ENCODE data around the gene PYGO2. TPM values are rescaled to one million over a fixed set of nuclear protein-coding genes. Genes with fewer than 3 reads are reported as not detected.
"Not testable (repeated sequence)": the region's sequence is repeated elsewhere in the genome, so short reads cannot be mapped to it uniquely, and the experiment has no call there.

PYGO2 gene
- total RNA-seq, 1 experiment from 2014 or later: 35.9 TPM

DNA sequence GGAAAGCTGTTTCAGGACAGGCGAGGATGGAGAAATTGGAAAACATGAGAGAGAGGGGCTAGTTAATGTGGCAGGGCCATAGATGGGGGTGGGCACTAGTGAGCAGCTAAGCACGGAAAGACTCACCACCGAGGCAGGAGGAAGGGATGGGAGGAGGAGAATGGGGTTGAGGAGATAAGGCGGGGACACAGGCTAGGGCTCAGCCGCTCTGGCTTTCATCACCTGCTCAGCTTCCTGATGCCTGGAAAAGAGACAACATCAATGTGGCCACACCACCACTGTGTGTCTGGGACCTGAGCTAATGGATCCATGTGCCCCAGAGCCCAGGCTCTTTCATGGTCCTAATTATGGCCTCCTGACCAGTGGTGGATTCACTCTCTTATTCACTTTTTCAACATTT is 52.6 kb downstream of the PYGO2 start:
- Mint-ChIP-seq H3K4me1 (ENCODE audit: insufficient read depth, unreplicated experiment) (no peaks in the 10 kb centered on the region), H3K36me3 (ENCODE audit: insufficient read depth, unreplicated experiment) (peaks cover 5% of the 10 kb centered on the region), H3K27me3 (ENCODE audit: insufficient read depth, unreplicated experiment) (no peaks in the 10 kb centered on the region), H3K9me3 (ENCODE audit: unreplicated experiment) (peaks cover 13% of the 10 kb centered on the region), H3K27ac (ENCODE audit: low read depth, unreplicated experiment) (no peak overlapping the region), H3K4me3 (ENCODE audit: unreplicated experiment) (no peak overlapping the region)
- ChIA-PET POLR2A (interaction anchor here (1.4 to 2.7 kb wide), 2 partner anchors 23 to 28 kb away, joined by 3 to 14 read pairs; partner anchors contain the start of gene PMVK), CTCF (interaction anchor here (1.3 to 1.9 kb wide), 6 partner anchors 28 to 349 kb away, joined by 3 to 8 read pairs (median 6); partner anchors contain the start of gene PMVK)
- TF ChIP-seq, protein P1, sequence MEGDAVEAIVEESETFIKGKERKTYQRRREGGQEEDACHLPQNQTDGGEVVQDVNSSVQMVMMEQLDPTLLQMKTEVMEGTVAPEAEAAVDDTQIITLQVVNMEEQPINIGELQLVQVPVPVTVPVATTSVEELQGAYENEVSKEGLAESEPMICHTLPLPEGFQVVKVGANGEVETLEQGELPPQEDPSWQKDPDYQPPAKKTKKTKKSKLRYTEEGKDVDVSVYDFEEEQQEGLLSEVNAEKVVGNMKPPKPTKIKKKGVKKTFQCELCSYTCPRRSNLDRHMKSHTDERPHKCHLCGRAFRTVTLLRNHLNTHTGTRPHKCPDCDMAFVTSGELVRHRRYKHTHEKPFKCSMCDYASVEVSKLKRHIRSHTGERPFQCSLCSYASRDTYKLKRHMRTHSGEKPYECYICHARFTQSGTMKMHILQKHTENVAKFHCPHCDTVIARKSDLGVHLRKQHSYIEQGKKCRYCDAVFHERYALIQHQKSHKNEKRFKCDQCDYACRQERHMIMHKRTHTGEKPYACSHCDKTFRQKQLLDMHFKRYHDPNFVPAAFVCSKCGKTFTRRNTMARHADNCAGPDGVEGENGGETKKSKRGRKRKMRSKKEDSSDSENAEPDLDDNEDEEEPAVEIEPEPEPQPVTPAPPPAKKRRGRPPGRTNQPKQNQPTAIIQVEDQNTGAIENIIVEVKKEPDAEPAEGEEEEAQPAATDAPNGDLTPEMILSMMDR (IDR thresholded peaks at IDR 0.05; ENCODE audit: unreplicated experiment): no peak
- no TSS peak for BruUV-seq (replicated peaks)
- no peak for DNase-seq (ENCODE audit: unreplicated experiment)
- intact Hi-C loops (cut with micrococcal nuclease): no loop called here

- not testable (repeated sequence) for H3K27me3 Mint-ChIP-seq (ENCODE audit: insufficient read depth, unreplicated experiment)
- peak; percentile 32 for DNase-seq (ENCODE audit: unreplicated experiment)
Measured at GRCh38 chr1:154908129-154908528, 53.5 kb downstream of the PYGO2 start.

More at GRCh38 chr1:154908129-154908528, 53.5 kb downstream of the PYGO2 start:
- ChIA-PET POLR2A (interaction anchor here (0.8 to 2.7 kb wide), 2 partner anchors 28 to 131 kb away, joined by 3 to 14 read pairs; partner anchors contain the start of gene PMVK), CTCF (interaction anchor here (1.4 to 1.9 kb wide), 5 partner anchors 29 to 348 kb away, joined by 3 to 8 read pairs (median 7); partner anchors contain the start of gene PMVK)
- H3K36me3 Mint-ChIP-seq (ENCODE audit: insufficient read depth, unreplicated experiment); intact Hi-C loops (cut with micrococcal nuclease); H3K4me3 Mint-ChIP-seq (ENCODE audit: unreplicated experiment); H3K4me1 Mint-ChIP-seq (ENCODE audit: insufficient read depth, unreplicated experiment); BruUV-seq (replicated peaks): not testable (repeated sequence)
- Mint-ChIP-seq H3K27ac (ENCODE audit: low read depth, unreplicated experiment) (peak overlapping the region; percentile 41), H3K9me3 (ENCODE audit: unreplicated experiment) (peaks cover 13% of the 10 kb centered on the region)

Small RNA genes lying within 50 kb of the gene (microRNA-seq; reads per million reads assigned to microRNA genes)
- gene MIR4258: not detected

Other genes starting within 250 kb of the PYGO2 start
- gene KCNN3, start 91.5 kb downstream of the PYGO2 start, total RNA-seq (2022): 0.07 TPM in 1 of 2 replicates, not detected in the other
- 57.7 and 68.9 TPM in 2 replicates for gene PMVK, start 25.1 kb downstream of the PYGO2 start, total RNA-seq (2022)
- gene PBXIP1, start 5.7 kb downstream of the PYGO2 start, total RNA-seq (2022): 11.3 TPM in 2 replicates
- gene SHC1, start 9.0 kb upstream of the PYGO2 start, total RNA-seq (2022): 667 and 885 TPM in 2 replicates
- 285 and 289 TPM in 2 replicates for gene CKS1B, start 12.9 kb upstream of the PYGO2 start, total RNA-seq (2022)
- 65.4 and 91.1 TPM in 2 replicates for gene FLAD1, start 21.6 kb upstream of the PYGO2 start, total RNA-seq (2022)
- gene LENEP, start 31.8 kb upstream of the PYGO2 start, total RNA-seq (2022): 0.83 TPM in 1 of 2 replicates, not detected in the other
- gene ZBTB7B, start 41.0 kb upstream of the PYGO2 start, total RNA-seq (2022): 169 and 175 TPM in 2 replicates
- 0.91 and 1.8 TPM in 2 replicates for gene DCST2, start 72.0 kb upstream of the PYGO2 start, total RNA-seq (2022)
- gene DCST1, start 72.0 kb upstream of the PYGO2 start, total RNA-seq (2022): 0.21 and 0.42 TPM in 2 replicates
- gene ADAM15, start 89.5 kb upstream of the PYGO2 start, total RNA-seq (2022): 385 and 456 TPM in 2 replicates
- gene EFNA4, start 102.0 kb upstream of the PYGO2 start, total RNA-seq (2022): 7.4 and 9.5 TPM in 2 replicates
- gene EFNA3, start 117.1 kb upstream of the PYGO2 start, total RNA-seq (2022): 1.6 and 1.7 TPM in 2 replicates
- gene EFNA1, start 166.1 kb upstream of the PYGO2 start, total RNA-seq (2022): 38.9 and 42.3 TPM in 2 replicates
- 91.2 and 97.8 TPM in 2 replicates for gene SLC50A1, start 174.1 kb upstream of the PYGO2 start, total RNA-seq (2022)
- gene DPM3, start 178.7 kb upstream of the PYGO2 start, total RNA-seq (2022): 79.7 and 86.4 TPM in 2 replicates
- gene KRTCAP2, start 211.5 kb upstream of the PYGO2 start, total RNA-seq (2022): 313 and 383 TPM in 2 replicates
- 0.21 and 0.32 TPM in 2 replicates for gene TRIM46, start 212.1 kb upstream of the PYGO2 start, total RNA-seq (2022)
- 33.0 and 34.4 TPM in 2 replicates for gene THBS3, start 246.1 kb upstream of the PYGO2 start, total RNA-seq (2022)
- 64.6 and 67.4 TPM in 2 replicates for gene MTX1, start 246.9 kb upstream of the PYGO2 start, total RNA-seq (2022)

Data from MCF 10A (cell line).